NCI-H2029 treated with DMSO at 0.1 percent for 48 hours (cell line): ENCODE results near the gene PPWD1.
"Not testable (repeated sequence)": the region's sequence is repeated elsewhere in the genome, so short reads cannot be mapped to it uniquely, and the experiment has no call there.

Experiments
- DNase-seq: peaks from one replicate; lab custom pipeline; 2025; lab: John Stamatoyannopoulos, UW

PPWD1 gene

DNA sequence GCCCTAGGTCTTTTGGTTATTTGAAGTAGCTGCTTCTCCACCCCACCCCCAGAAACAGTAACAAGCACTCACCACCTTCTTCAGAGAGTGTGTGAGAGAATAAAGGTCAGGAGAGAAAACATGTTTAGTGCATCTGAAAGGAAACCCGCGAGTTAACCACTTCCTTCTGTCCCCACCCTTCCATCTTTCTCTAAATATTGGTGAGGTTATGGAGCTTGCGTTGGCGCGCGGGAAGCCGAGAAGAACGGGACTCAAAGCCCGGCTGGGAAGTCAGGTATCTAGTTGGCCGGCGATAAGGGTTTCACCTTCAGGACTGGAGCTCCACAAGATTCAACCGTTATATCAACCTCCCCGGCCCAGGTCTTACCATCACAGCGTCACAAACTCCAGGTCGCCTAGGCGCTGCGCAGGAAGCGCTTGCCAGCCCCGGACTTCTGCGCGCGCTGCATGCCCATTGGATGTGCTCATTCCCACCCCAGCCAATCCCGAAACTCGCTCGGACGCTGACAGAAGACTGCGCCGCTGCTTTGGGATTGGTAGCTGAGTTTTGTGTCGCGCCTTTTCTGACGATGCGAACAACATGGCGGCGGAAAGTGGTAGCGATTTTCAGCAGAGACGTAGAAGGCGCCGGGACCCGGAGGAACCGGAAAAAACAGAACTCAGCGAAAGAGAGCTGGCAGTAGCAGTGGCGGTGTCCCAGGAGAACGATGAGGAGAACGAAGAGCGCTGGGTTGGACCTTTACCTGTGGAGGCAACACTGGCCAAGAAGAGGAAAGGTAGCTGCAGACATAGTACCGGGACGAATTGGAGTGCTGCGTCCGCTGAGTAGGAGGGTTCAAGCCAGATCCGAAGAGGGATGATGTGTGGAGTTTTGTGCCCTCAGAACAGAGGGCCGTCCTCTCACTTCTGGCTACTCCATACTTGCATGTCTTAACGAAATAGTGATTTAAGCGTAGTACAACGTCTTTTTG, at the start of gene PPWD1, which contains the start of gene CENPK:
PPWD1 (plus strand) TSS at position 566 of the 971 bp plus-strand sequence; CDS start at position 581, 15 bp downstream.
CENPK (minus strand) TSS at position 438 of the 971 bp plus-strand sequence. CDS start 8,261 bp downstream, outside the sequence.
- DNase-seq: peak; percentile 92

DNA sequence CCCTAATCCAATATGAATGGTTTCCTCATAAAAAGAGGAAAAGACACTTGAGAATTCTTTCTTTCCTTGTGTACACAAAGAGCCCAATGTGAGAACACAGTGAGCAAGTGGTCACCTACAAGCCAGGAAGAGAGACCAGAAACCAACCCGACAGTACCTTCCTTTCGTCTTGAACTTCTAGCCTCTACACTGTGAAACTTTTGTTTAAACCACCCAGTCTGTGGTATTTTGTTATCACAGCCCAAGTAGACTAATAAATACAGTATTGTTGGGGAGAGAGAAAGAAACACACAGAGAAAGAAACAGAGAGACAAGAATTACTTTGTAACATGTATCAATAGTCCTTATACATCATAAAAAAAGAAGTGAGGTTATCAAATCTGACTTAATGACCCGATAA, 37.4 kb upstream of the PPWD1 start:
- no peak for DNase-seq

DNA sequence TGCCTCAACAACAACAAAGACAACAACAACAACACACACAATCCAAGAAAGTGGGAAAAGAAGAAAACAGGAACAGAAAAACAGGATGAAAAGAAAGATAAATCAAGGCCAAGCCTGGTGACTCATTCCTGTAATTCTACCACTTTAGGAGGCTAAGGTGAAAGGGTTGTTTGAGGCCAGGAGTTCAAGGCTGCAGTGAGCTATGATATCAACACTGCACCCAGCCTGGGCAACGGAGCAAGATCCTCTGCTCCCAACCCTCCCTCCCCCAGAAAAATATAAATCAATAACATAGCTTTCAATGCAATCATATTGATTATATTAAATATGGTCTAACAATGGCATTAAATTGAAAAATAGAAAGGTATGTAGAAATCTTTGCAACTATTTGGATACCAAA, 32.2 kb upstream of the PPWD1 start:
- no peak for DNase-seq

DNA sequence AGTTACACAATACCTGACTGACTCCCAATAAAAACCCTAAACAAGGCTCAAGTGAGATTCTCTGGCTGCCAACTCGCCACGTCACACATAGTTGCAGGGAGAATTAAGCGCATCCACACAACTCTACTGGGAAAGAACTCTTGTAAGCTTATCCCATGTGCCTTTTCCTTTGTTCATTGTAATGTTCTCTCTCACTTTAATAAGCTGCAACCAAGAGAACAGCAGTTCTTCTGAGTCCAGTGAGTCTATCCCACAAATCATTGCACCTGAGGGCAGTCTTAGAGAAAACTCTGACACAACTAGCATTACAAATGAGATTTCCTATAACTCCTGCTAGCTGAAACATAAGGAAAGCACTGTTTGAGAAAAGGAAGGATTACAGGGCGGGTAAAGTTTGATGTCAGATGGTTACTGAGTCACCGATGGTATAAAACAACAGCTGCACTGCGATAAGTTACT, 27.5 kb upstream of the PPWD1 start:
- no peak for DNase-seq

DNA sequence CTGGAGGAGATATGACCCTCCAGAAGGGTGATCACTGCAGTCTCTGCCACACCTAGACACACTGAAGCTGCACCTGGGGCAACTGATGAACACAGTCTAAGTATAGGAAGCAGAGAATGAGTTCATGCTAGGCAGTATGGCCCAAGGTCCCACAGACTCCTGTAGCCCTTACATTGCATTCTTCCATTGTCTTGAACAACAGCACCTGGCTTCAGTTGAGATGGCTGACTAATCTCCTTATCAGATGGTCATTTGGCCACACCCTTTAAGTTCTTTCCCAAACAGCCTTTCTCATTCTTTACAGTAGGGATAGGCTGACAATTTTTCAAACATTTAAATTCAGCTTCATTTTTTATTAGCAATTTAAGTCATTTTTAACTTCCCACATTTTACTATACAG, 23.3 kb upstream of the PPWD1 start:
- no peak for DNase-seq

DNA sequence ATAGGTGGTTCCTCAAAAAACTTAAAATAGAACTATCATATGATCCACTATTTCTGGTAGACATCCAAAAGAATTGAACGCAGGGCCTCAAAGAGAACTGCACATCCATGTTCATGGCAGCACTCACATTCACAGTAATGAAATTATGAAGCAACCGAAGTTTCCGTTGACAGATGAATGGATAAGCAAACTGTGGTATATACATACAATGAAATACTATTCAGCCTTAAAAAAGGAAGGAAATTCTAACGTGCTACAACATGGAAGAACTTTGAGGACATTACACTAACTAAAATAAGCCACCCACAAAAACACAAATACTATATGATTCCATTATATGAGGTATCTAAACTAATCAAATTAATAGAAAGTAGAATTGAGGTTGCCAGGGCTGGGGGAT, 18.6 kb upstream of the PPWD1 start:
- no peak for DNase-seq

DNA sequence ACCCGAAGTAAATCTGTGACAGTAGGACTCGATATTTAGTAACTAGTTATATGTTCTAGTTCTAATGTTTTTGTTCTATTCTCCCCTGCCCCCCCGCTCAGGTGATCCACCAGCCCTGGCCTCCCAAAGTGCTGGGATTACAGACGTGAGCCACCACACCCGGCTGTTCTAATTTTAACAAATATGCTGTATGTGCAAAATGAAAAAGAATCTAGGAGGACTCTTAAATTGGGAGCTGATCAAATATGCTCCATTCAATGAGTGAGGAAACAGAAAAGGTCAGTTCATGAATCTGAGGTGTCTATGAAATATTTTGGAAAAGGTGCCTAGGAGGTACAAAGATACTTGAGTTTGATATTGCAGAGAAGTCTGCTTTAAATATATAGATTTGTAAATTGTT, 17.0 kb upstream of the PPWD1 start:
- DNase-seq: no peak

DNA sequence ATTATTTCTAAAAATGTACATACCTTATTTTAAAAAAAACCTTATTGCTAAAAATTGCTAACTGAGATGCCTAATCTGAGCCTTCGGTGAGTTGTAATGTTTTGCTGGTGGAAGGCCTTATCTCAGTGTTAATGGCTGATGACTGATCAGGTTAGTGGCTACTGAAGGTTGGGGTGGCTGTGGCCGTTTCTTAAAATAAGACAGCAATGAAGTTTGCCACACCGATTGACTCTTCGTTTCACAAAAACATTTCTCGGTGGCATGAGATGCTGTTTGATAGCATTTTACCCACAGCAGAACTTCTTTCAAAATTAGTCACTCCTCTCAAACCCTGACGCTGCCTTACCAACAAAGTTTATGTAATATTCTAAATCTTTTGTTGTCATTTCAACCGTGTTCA, 14.8 kb upstream of the PPWD1 start:
- no peak for DNase-seq

DNA sequence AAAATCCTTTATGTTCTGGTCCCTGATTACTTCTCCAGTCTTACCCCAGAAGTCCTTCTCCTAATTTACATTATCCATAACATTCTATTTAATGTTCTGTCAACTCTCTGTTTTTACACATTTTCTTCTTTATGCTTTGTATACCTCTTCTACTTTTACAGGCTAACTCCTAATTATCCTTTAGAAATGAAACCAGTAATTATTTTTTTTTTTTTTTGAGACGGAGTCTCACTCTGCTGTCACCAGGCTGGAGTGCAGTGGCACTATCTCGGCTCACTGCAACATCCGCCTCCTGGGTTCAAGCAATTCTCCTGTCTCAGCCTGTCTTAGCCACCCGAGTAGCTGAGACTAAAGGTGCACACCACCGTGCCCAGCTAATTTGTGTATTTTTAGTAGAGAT, 9.2 kb upstream of the PPWD1 start:
- no peak for DNase-seq

DNA sequence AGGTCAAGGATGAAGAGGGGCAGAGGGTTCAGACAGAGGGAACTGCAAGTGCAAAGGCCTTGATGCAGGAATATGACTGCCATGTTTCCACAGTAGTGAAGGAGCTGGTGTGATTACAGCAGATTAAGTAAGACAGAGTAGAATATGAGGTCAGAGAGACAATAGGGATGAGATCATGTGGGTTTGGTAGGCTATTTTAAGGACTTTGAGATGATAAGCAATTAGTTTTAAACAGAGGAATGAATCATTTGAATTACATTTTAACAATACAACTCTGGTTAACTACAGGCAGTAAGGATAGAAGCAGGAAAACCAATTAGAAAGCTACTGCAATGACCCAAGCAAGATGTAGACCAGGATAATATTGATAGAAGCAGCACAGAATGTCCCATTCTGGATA, 7.8 kb upstream of the PPWD1 start:
- DNase-seq: no peak

DNA sequence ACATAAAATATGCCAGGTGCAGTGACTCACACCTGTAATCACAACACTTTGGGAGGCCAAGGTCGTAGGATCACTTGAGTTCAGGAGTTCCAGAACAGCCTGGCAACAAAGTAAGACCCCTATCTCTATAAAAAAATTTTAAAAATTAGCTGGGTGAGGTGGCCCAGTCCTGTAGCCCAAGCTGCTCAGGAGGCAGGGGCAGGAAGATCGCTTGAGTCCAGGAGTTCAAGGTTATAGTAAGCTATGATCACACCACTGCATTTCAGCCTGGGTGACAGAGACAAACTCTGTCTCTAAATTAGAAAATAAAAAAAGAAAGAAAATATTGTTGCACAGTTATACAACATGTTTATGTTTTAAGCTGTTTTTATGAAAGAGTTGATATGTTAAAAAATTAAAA, 6.9 kb upstream of the PPWD1 start:
- DNase-seq: no peak

DNA sequence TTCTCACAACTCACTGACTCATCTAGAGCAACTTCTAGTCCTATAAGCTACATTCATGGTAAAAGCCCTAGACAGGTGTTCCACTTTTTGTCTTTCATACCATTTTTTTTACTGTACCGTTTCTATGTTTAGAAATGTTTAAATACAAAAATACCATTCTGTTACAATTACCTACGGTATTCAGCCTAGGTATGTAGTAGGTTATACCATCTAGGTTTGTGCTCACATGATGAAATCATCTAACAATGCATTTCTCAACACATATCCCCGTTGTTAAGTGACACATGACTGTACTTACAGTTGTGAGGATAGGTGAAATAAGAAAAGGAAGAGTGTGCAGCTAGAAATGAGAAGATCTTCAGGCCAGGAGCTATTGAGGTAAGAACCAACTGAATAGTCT, 6.4 kb upstream of the PPWD1 start:
- DNase-seq: no peak

DNA sequence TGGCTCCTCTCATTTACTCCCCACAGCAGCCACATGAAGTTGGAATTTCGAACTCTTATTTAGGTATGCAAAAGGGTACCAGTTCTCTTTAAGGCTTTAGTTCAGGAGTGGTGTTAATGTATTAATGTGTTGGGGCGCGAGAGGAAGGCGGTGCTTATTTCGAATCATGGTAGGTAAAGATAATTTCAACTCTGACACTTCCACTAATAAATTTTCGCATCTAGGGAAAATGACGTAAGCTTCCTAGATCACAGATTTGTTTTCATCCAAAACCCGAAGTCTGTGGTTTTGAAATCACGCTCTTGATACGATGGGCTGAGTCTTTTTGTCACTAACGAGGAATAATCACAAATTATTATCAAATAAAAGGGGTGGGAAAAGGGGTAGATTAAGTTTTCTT, 681 bp downstream of the PPWD1 start:
- no peak for DNase-seq

DNA sequence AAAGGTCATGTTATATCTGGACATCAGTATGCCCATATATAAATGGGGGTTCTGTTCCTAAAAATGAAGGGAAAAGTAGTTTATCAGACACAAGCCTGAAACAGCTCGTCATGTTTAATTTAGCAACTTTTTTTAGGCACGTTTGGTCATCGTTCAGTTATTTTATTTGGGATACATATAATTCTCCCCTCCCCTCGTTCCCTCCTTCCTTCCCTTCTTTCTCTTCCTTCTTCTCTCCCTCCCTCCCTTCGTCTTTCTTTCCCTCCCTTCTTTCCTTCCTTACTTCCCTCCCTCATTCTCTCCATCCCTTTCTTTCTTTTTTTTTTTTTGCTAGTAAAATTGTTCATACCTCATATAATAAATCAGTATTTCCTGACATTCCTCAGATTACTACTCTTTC, 3.4 kb downstream of the PPWD1 start:
- DNase-seq: no peak

DNA sequence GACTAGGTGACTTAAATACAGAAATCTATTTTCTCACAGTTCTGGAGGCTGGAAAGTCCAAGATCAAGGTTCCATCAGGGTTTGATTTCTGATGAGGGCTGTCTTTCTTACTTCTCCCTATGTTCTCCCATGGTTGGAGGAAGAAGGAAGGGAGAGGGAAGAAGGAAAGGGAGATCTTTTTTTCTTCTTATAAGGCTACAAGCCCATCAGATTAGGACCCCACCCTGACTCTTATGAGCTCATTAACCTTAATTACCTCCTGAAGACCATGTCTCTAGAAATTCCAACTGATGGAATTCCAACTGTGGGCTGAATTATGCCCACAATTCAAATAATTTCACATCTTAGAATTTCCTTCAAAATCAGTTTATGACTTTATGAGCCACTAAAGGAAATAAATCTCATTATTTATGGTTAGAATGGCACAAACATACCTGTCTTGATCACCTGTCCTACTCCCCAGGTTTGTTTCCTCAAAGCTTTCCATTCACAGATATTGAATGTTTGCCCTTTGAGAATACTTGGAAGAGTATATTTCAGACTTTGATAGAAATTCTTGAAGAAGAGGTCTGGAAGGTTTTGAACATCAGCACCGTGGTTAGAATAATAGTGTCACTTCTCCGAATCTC, 7.6 kb downstream of the PPWD1 start:
- no peak for DNase-seq

DNA sequence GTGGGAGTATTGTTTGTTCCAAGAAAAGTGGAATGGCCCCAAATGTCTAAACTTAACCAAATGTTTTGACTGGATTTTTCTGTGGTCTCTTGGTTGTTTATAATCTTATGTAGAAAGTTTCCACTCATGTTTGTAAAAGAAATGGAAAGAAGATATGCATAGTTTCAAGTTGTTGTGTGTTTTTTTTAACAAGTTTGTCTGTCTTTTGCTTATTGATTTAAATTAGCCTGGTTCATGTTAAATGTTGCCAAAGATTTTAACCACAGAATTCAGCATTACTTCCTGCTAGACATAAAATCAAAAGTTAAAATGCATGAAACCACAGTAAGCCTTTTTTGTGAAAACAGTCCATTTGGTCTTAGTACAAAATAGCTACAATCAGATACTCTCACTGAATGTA, 14.0 kb downstream of the PPWD1 start:
- no peak for DNase-seq

DNA sequence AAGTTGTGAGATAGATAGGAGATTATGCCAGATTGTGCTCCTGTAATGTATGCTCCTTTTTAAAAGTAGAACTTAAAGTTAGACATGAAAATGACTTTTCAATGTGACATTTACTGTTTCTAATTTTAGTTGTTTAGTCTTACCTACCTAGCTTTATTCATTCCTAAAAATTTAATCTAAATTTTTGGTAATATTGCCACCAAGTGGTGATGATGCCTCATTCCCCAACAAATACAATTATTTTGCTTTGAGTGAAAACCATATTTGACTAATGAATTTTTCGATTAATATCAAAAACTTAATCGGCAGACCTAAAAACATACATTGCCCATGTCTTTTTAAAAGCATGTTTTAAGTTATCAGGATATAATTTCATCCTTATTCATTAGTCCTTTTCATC, 25.6 kb downstream of the PPWD1 start:
- no peak for DNase-seq

DNA sequence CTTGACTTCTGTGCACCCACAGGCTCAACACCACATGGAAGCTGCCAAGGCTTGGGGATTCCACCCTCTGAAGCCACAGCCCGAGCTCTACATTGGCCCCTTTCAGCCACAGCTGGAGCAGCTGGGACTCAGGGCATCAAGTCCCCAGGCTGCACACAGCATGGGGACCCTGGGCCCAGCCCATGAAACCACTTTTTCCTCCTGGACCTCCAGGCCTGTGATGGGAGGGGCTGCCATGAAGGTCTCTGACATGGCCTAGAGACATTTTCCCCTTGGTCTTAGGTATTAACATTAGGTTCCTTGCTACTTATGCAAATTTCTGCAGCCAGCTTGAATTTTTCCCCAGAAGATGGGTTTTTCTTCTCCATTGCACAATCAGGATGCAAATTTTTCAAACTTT, 38.7 kb downstream of the PPWD1 start:
- not testable (repeated sequence) for DNase-seq

DNA sequence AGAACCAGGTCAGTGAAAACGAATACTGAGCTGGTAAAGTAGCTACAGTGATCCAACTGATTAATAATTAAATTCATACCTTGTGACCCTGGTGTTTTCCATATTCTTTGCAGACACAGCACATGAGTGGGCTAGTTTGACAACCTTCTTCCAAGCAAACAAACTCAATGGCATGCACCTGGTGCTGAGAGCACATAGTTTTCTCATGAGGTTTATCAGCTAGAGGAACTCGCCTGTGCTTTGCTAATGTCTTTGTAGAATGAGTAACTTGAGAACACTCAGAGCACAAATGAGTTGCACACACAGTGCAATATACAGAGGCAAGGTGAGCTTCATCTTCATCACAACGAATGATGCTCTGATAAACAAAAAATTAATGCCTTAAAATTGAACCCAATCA, 48.4 kb downstream of the PPWD1 start:
- peak; percentile 71 for DNase-seq

DNA sequence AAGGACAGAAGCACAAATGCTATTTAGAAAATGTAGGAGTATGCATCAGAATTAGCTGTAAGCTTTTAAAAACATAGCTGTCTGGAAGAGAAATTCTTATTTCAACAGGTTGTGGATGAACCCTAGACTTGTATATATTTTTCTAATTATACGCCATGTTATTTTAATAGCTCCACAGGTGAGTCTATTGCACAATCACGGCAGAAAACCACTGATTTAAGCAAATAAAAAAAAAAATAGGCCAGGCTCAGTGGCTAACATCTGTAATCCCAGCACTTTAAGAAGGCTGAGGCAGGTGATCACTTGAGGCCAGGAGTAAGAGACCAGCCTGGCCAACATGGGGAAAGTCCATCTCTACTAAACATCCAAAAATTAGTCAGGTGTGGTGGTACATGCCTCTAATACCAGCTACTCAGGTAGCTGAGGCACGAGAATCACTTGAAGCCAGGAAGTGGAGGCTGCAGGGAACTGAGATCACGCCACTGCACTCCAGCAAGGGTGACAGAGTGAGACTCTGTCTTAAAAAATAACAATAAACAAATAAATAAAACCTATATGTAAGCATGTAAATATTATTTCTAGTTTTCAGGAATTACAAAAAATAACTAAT, 49.3 kb downstream of the PPWD1 start:
- no peak for DNase-seq

DNA sequence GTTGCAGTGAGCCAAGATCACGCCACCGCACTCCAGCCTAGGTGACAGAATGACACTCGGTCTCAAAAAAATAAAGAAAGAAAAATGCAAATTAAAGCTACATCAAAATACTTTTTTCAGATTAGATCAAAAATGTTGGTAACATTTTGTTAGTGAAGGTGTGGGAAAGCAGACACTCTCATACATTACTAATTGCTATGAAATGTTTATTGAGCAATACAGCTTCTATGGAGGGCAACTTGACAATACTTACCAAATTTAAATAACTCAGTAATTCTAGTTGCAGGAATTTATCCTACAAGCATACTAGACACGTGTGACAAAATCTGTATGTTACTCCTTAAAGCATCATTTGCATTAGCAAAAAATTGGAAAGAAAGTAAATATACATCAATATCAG, 56.9 kb downstream of the PPWD1 start:
- DNase-seq: no peak

DNA sequence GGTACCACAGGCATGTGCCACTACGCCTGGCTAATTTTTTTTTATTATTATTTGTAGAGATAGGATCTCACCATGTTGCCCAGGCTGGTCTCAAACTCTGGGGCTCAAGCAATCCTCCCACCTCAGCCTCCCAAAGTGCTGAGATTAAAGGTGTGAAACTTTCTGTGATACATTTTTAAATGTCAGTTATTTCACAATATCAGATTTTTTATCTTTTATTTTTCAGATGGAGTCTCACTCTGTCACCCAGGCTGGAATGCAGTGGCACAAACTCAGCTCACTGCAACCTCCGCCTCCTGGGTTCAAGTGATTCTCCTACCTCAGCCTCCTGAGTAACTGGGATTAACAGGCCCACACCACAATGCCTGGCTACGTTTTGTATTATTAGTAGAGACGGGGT, 58.9 kb downstream of the PPWD1 start:
- DNase-seq: not testable (repeated sequence)

DNA sequence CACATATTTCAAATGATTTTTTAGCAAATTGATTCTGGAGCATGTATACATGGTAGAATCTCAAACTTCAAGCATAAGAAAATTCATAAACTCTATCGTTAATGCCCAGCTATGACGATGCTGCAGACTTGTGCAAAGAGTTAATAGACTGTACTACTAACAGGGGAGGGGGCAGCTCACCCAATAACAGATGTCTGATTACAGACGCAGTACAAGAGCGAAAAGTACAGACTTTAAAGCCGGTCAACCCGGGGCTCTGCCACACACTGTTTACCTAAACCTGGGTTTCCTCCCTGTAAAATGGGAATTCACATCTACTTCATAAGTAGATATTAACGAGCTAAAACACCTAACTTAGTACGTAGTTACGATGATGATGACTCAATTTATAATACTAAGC, 60.4 kb downstream of the PPWD1 start:
- DNase-seq: no peak
